HepG2 (cell line): Measurements from ENCODE around the gene ALDH16A1. TPM values are rescaled to one million over a fixed set of nuclear protein-coding genes. Genes with fewer than 3 reads are reported as not detected.

Experiments
- KDM5A ChIP-seq: fragments of 200-600 bp; sonication (generic); IDR thresholded peaks from 2 replicates; pipeline ENCODE4 v1.7.0; 2018; ENCODE audit warnings: antibody characterized with exemption, mild to moderate bottlenecking, low read length, borderline replicate concordance
- NR2F6 ChIP-seq, 2 experiments: IDR thresholded peaks; 2 replicates each; pipeline ENCODE4 v1.6.1; 2016; ENCODE audit warnings: antibody characterized with exemption in 1 of 2, mild to moderate bottlenecking in 1 of 2
- RXRB ChIP-seq: IDR thresholded peaks from 2 replicates; pipeline ENCODE4 v1.6.1; 2016; ENCODE audit warnings: borderline replicate concordance, missing genetic modification reagents, missing compliant biosample characterization
- SSRP1 ChIP-seq: IDR thresholded peaks from 2 replicates; pipeline ENCODE4 v1.6.1; 2016; ENCODE audit warnings: control low read depth
- ZBTB38 ChIP-seq: sonication (generic); formaldehyde crosslinking; IDR thresholded peaks from 2 replicates; pipeline ENCODE4 v1.5.1; 2020; ENCODE audit warnings: mild to moderate bottlenecking, missing genetic modification reagents
- ZNF761 ChIP-seq: sonication (generic); formaldehyde crosslinking; conservative IDR thresholded peaks from 2 replicates; pipeline ENCODE4 v1.4.0; 2020; ENCODE audit warnings: mild to moderate bottlenecking, missing genetic modification reagents
- polyA plus RNA-seq, 8 experiments: library from polyadenylated mRNA; depleted of rRNA in 3 of 8; stranded (reverse) in 7 of 8; unstranded in 1 of 8; fragments of >200 nt; fragmentation: Illumina TruSeq in 4 of 8; extraction: Trizol in 4 of 8; gene quantifications; 2 replicates each; pipeline versions ENCODE4 v1.2.1 to v1.2.3, GENCODE V29; 2011 to 2016; ENCODE audit warnings: low read depth in 4 of 8, missing spikeins in 1 of 8, mixed read lengths in 1 of 8; ENCODE audit not compliant: insufficient read depth in 1 of 8
- total RNA-seq, 5 experiments: library from RNA; depleted of rRNA; stranded (reverse); fragments of >200 nt; fragmentation: Illumina TruSeq; extraction: Trizol; gene quantifications; 2 replicates each; pipeline ENCODE4 v1.2.3, GENCODE V29; 2016; ENCODE audit warnings: low read depth in 1 of 5
- TF ChIP-seq, protein P1 (sequence below): sonication (generic); formaldehyde crosslinking; IDR thresholded peaks from 2 replicates; pipeline ENCODE4 v1.5.1; 2020; ENCODE audit warnings: mild to moderate bottlenecking, missing genetic modification reagents, moderate library complexity
- TF ChIP-seq, protein P2 (sequence below): IDR thresholded peaks from 2 replicates; pipeline ENCODE4 v1.6.1; 2016; ENCODE audit warnings: low read depth, missing genetic modification reagents, missing compliant biosample characterization
- TF ChIP-seq, protein P3 (sequence below): fragments of 450-650 bp; IDR thresholded peaks from 2 replicates; pipeline ENCODE4 v1.6.1; 2017; ENCODE audit warnings: mild to moderate bottlenecking
- TF ChIP-seq, protein P4 (sequence below): IDR thresholded peaks from 2 replicates; pipeline ENCODE4 v1.6.1; 2012; ENCODE audit warnings: low read depth, low read length, improper control_type of control experiment
- TF ChIP-seq, protein P5 (sequence below): sonication (generic); formaldehyde crosslinking; IDR thresholded peaks from 2 replicates; pipeline ENCODE4 v1.8.0; 2022; ENCODE audit warnings: missing genetic modification reagents, mild to moderate bottlenecking, borderline replicate concordance

ALDH16A1 gene
- total and polyA plus RNA-seq, 2 of the 13 experiments (the other 11 are each of a cell fraction or from before 2014, with no cell fraction given) = 8.4 to 34.9 TPM

DNA sequence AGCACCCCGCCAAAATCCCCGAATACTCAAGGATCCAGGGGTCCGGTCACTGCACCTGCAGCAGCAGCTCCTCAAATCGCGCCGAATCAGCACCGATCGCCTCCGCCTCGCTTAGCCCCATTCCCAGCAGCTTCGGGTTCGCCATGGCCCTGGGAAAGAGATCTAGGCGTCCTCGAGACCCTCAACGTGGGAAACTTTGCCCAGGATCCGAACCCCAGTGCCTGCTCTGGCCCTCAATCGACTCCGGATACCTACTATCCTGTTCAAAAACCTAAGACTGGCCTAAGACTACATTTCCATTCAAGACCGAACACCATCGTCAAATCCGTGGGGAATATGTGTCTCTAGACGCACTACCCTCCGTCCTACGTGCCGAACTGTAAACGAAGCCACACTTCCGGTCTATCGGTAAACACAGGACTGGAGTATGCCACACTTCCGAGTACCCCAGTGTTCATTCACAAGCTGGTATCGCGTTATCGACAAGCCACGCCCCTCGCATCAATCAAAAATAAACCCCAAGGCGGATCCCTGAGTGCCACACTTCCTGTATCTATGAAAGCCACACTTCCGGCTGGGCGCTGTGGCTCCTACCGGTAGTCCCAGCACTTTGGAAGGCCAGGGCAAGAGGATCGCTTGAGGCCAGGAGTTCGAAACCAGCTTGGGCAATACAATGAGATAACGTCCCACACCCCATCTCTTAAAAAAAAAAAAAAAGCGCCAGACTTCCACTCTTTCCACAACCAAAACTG, 1.4 kb upstream of the ALDH16A1 start, which contains the start of gene PIH1D1 (continued):
- TF ChIP-seq, protein P1, sequence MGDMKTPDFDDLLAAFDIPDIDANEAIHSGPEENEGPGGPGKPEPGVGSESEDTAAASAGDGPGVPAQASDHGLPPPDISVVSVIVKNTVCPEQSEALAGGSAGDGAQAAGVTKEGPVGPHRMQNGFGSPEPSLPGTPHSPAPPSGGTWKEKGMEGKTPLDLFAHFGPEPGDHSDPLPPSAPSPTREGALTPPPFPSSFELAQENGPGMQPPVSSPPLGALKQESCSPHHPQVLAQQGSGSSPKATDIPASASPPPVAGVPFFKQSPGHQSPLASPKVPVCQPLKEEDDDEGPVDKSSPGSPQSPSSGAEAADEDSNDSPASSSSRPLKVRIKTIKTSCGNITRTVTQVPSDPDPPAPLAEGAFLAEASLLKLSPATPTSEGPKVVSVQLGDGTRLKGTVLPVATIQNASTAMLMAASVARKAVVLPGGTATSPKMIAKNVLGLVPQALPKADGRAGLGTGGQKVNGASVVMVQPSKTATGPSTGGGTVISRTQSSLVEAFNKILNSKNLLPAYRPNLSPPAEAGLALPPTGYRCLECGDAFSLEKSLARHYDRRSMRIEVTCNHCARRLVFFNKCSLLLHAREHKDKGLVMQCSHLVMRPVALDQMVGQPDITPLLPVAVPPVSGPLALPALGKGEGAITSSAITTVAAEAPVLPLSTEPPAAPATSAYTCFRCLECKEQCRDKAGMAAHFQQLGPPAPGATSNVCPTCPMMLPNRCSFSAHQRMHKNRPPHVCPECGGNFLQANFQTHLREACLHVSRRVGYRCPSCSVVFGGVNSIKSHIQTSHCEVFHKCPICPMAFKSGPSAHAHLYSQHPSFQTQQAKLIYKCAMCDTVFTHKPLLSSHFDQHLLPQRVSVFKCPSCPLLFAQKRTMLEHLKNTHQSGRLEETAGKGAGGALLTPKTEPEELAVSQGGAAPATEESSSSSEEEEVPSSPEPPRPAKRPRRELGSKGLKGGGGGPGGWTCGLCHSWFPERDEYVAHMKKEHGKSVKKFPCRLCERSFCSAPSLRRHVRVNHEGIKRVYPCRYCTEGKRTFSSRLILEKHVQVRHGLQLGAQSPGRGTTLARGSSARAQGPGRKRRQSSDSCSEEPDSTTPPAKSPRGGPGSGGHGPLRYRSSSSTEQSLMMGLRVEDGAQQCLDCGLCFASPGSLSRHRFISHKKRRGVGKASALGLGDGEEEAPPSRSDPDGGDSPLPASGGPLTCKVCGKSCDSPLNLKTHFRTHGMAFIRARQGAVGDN = peak; percentile 86
- TF ChIP-seq, protein P2, sequence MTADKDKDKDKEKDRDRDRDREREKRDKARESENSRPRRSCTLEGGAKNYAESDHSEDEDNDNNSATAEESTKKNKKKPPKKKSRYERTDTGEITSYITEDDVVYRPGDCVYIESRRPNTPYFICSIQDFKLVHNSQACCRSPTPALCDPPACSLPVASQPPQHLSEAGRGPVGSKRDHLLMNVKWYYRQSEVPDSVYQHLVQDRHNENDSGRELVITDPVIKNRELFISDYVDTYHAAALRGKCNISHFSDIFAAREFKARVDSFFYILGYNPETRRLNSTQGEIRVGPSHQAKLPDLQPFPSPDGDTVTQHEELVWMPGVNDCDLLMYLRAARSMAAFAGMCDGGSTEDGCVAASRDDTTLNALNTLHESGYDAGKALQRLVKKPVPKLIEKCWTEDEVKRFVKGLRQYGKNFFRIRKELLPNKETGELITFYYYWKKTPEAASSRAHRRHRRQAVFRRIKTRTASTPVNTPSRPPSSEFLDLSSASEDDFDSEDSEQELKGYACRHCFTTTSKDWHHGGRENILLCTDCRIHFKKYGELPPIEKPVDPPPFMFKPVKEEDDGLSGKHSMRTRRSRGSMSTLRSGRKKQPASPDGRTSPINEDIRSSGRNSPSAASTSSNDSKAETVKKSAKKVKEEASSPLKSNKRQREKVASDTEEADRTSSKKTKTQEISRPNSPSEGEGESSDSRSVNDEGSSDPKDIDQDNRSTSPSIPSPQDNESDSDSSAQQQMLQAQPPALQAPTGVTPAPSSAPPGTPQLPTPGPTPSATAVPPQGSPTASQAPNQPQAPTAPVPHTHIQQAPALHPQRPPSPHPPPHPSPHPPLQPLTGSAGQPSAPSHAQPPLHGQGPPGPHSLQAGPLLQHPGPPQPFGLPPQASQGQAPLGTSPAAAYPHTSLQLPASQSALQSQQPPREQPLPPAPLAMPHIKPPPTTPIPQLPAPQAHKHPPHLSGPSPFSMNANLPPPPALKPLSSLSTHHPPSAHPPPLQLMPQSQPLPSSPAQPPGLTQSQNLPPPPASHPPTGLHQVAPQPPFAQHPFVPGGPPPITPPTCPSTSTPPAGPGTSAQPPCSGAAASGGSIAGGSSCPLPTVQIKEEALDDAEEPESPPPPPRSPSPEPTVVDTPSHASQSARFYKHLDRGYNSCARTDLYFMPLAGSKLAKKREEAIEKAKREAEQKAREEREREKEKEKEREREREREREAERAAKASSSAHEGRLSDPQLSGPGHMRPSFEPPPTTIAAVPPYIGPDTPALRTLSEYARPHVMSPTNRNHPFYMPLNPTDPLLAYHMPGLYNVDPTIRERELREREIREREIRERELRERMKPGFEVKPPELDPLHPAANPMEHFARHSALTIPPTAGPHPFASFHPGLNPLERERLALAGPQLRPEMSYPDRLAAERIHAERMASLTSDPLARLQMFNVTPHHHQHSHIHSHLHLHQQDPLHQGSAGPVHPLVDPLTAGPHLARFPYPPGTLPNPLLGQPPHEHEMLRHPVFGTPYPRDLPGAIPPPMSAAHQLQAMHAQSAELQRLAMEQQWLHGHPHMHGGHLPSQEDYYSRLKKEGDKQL = peak; percentile 27; the same call in 1 of the 2 replicates
- TF ChIP-seq ZBTB38 (CRISPR knock-in tag) (0 out of 2 replicates have a peak, but pooled peaks have one; percentile 31), NR2F6 (IDR thresholded peaks at IDR 0.05) (no peak), NR2F6 (CRISPR knock-in tag; IDR thresholded peaks at IDR 0.05) (peak; percentile 30; the same call in 1 of the 2 replicates), ZNF761 (CRISPR knock-in tag) (0 out of 2 replicates have a peak, but pooled peaks have one; percentile 47), SSRP1 (CRISPR knock-in tag) (no peak), KDM5A (peak; percentile 78; the same call in 1 of the 2 replicates), RXRB (CRISPR knock-in tag) (peak; percentile 26; the same call in 1 of the 2 replicates)
- TF ChIP-seq, protein P3, sequence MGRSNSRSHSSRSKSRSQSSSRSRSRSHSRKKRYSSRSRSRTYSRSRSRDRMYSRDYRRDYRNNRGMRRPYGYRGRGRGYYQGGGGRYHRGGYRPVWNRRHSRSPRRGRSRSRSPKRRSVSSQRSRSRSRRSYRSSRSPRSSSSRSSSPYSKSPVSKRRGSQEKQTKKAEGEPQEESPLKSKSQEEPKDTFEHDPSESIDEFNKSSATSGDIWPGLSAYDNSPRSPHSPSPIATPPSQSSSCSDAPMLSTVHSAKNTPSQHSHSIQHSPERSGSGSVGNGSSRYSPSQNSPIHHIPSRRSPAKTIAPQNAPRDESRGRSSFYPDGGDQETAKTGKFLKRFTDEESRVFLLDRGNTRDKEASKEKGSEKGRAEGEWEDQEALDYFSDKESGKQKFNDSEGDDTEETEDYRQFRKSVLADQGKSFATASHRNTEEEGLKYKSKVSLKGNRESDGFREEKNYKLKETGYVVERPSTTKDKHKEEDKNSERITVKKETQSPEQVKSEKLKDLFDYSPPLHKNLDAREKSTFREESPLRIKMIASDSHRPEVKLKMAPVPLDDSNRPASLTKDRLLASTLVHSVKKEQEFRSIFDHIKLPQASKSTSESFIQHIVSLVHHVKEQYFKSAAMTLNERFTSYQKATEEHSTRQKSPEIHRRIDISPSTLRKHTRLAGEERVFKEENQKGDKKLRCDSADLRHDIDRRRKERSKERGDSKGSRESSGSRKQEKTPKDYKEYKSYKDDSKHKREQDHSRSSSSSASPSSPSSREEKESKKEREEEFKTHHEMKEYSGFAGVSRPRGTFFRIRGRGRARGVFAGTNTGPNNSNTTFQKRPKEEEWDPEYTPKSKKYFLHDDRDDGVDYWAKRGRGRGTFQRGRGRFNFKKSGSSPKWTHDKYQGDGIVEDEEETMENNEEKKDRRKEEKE = no peak
- TF ChIP-seq, protein P4, sequence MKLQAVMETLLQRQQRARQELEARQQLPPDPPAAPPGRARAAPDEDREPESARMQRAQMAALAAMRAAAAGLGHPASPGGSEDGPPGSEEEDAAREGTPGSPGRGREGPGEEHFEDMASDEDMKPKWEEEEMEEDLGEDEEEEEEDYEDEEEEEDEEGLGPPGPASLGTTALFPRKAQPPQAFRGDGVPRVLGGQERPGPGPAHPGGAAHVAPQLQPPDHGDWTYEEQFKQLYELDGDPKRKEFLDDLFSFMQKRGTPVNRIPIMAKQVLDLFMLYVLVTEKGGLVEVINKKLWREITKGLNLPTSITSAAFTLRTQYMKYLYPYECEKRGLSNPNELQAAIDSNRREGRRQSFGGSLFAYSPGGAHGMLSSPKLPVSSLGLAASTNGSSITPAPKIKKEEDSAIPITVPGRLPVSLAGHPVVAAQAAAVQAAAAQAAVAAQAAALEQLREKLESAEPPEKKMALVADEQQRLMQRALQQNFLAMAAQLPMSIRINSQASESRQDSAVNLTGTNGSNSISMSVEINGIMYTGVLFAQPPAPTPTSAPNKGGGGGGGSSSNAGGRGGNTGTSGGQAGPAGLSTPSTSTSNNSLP = peak; percentile 97
- TF ChIP-seq, protein P5, sequence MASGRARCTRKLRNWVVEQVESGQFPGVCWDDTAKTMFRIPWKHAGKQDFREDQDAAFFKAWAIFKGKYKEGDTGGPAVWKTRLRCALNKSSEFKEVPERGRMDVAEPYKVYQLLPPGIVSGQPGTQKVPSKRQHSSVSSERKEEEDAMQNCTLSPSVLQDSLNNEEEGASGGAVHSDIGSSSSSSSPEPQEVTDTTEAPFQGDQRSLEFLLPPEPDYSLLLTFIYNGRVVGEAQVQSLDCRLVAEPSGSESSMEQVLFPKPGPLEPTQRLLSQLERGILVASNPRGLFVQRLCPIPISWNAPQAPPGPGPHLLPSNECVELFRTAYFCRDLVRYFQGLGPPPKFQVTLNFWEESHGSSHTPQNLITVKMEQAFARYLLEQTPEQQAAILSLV (CRISPR knock-in tag) = peak; percentile 64
